Suprapubic skin (tissue), 4 donors: ENCODE data around the gene HDAC1.

Experiments used
- POLR2A ChIP-seq, 2 donors: fragments of 450-650 bp; IDR thresholded peaks; one replicate each; pipeline ENCODE4 v1.6.1; 2017; ENCODE audit warnings: antibody characterized with exemption in 2 of 2, mild to moderate bottlenecking in 2 of 2, moderate library complexity in 2 of 2
- POLR2AphosphoS5 ChIP-seq, 3 donors: sonication (generic); formaldehyde crosslinking; IDR thresholded peaks; one replicate each; pipeline ENCODE4 v1.6.1; 2017; ENCODE audit warnings: antibody characterized with exemption in 3 of 3
- TF ChIP-seq, protein P1 (sequence below), 2 donors: fragments of 200-600 bp in 1 of 2; fragments of 450-650 bp in 1 of 2; sonication (generic) in 1 of 2; IDR thresholded peaks; one replicate each; pipeline ENCODE4 v1.5.1; 2016 to 2019; ENCODE audit warnings: antibody characterized with exemption in 2 of 2, mild to moderate bottlenecking in 1 of 2, moderate library complexity in 1 of 2

DNA sequence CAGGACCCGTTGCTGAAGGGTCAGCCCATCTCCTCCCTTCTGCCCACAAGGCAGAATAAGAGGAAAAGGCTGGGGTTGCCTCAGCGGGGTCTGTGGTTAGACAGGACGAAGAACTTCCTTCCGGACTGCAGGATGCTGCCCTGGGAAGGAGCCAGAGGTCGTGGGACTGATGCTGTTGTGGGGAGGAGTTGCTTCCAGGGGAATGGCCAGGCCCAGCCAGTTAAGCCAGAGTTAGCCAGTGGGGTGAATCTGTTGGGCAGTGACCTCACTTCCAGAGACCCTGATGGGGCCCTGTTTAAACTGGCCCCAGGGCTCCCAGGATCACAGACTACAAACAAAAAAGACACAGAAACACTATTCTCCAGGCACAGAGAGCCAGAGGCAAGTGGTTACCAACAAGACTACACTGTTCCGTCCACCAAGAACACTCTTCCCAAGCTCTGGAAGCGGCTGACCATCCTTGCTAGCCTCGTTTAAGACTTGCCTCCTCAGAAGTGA is 57.4 kb downstream of the HDAC1 start:
- TF ChIP-seq, protein P1, sequence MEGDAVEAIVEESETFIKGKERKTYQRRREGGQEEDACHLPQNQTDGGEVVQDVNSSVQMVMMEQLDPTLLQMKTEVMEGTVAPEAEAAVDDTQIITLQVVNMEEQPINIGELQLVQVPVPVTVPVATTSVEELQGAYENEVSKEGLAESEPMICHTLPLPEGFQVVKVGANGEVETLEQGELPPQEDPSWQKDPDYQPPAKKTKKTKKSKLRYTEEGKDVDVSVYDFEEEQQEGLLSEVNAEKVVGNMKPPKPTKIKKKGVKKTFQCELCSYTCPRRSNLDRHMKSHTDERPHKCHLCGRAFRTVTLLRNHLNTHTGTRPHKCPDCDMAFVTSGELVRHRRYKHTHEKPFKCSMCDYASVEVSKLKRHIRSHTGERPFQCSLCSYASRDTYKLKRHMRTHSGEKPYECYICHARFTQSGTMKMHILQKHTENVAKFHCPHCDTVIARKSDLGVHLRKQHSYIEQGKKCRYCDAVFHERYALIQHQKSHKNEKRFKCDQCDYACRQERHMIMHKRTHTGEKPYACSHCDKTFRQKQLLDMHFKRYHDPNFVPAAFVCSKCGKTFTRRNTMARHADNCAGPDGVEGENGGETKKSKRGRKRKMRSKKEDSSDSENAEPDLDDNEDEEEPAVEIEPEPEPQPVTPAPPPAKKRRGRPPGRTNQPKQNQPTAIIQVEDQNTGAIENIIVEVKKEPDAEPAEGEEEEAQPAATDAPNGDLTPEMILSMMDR (IDR thresholded peaks at IDR 0.05) = no peak
- TF ChIP-seq POLR2AphosphoS5 (IDR thresholded peaks at IDR 0.05) = no peak
- TF ChIP-seq POLR2A (IDR thresholded peaks at IDR 0.05) = no peak
